ENCODE results near the gene ODF4.
A peak's percentile ranks its signal among the peaks of the same experiment; 100 is the strongest.
"Not testable (repeated sequence)": the region's sequence is repeated elsewhere in the genome, so short reads cannot be mapped to it uniquely, and the experiment has no call there.

Gene ODF4

GRCh38 chr17:8326511-8327302, 12.9 kb upstream of the ODF4 start:
- peak; percentile 83 for DNase-seq

- peak; percentile 17 for DNase-seq
Observed at GRCh38 chr17:8327303-8327649, 12.4 kb upstream of the ODF4 start.

GRCh38 chr17:8332128-8332527, 7.5 kb upstream of the ODF4 start:
- DNase-seq = no peak

GRCh38 chr17:8332688-8333087, 7.0 kb upstream of the ODF4 start:
- no peak for DNase-seq

- no peak for DNase-seq
Observed at GRCh38 chr17:8333281-8333680, 6.4 kb upstream of the ODF4 start.

- DNase-seq = peak; percentile 38
Observed at GRCh38 chr17:8337802-8338752, 1.6 kb upstream of the ODF4 start.

- no peak for DNase-seq
Observed at GRCh38 chr17:8338753-8339140, 893 bp upstream of the ODF4 start.

- DNase-seq = no peak
Observed at GRCh38 chr17:8341456-8341855, 1.8 kb downstream of the ODF4 start.

- no peak for DNase-seq
Observed at GRCh38 chr17:8345052-8345690, 5.5 kb downstream of the ODF4 start.

GRCh38 chr17:8345951-8346665, 6.5 kb downstream of the ODF4 start:
- DNase-seq = no peak

- DNase-seq = not testable (repeated sequence)
Observed at GRCh38 chr17:8347001-8347400, 7.4 kb downstream of the ODF4 start.

- DNase-seq = no peak
Observed at GRCh38 chr17:8350339-8350738, 10.7 kb downstream of the ODF4 start.

- no peak for DNase-seq
Observed at GRCh38 chr17:8353736-8354135, 14.1 kb downstream of the ODF4 start.

GRCh38 chr17:8354236-8354635, 14.6 kb downstream of the ODF4 start:
- no peak for DNase-seq

- DNase-seq = no peak
Observed at GRCh38 chr17:8357910-8358309, 18.3 kb downstream of the ODF4 start.

- DNase-seq = no peak
Observed at GRCh38 chr17:8359769-8360168, 20.1 kb downstream of the ODF4 start.

GRCh38 chr17:8360260-8360659, 20.6 kb downstream of the ODF4 start:
- DNase-seq = no peak

- no peak for DNase-seq
Observed at GRCh38 chr17:8360751-8361150, 21.1 kb downstream of the ODF4 start.

- DNase-seq = no peak
Observed at GRCh38 chr17:8362651-8363332, 23.2 kb downstream of the ODF4 start.

- DNase-seq = no peak
Observed at GRCh38 chr17:8365143-8365542, 25.5 kb downstream of the ODF4 start.

GRCh38 chr17:8366231-8366630, 26.6 kb downstream of the ODF4 start:
- no peak for DNase-seq

- no peak for DNase-seq
Observed at GRCh38 chr17:8368193-8368592, 28.6 kb downstream of the ODF4 start.

All from hematopoietic multipotent progenitor cell treated with erythropoietin and hydrocortisone succinate and interleukin-3 and kit ligand, for 8 days (in vitro differentiated cells).